KMS-11 (cell line): ENCODE measurements around the gene NLRC5.

Experiments
- H2AFZ ChIP-seq: fragments of 200-600 bp; sonication (generic); 2 replicates; pipeline ENCODE4 v1.6.1; 2016; ENCODE audit warnings: antibody characterized with exemption, mixed run types, low read depth
- H3K27ac ChIP-seq: fragments of 200-600 bp; sonication (generic); 2 replicates; pipeline ENCODE4 v1.6.1; 2016; ENCODE audit warnings: mild to moderate bottlenecking, mixed run types
- H3K27me3 ChIP-seq: fragments of 200-600 bp; sonication (generic); 2 replicates; pipeline ENCODE4 v1.6.1; 2017; ENCODE audit warnings: mild to moderate bottlenecking, low read depth, mixed run types, moderate library complexity; ENCODE audit not compliant: insufficient read depth
- H3K36me3 ChIP-seq: fragments of 200-600 bp; sonication (generic); 2 replicates; pipeline ENCODE4 v1.6.1; 2017; ENCODE audit warnings: mild to moderate bottlenecking, mixed run types; ENCODE audit not compliant: insufficient read depth
- H3K4me1 ChIP-seq: fragments of 200-600 bp; sonication (generic); 2 replicates; pipeline ENCODE4 v1.6.1; 2016; ENCODE audit warnings: mild to moderate bottlenecking, low read depth, mixed run types; ENCODE audit not compliant: poor library complexity, severe bottlenecking
- H3K4me2 ChIP-seq: fragments of 200-600 bp; sonication (generic); 2 replicates; pipeline ENCODE4 v1.7.0; 2016; ENCODE audit warnings: mild to moderate bottlenecking, mixed run types
- H3K4me3 ChIP-seq: fragments of 200-600 bp; sonication (generic); IDR thresholded peaks from 2 replicates; pipeline ENCODE4 v1.6.1; 2017; ENCODE audit warnings: low read depth, low read length, mixed read lengths; ENCODE audit not compliant: insufficient read depth
- H3K79me2 ChIP-seq: fragments of 200-600 bp; sonication (generic); 2 replicates; pipeline ENCODE4 v1.6.1; 2016; ENCODE audit warnings: low read depth, mixed run types; ENCODE audit not compliant: insufficient read depth
- H3K9ac ChIP-seq: fragments of 200-600 bp; sonication (generic); 2 replicates; pipeline ENCODE4 v1.6.1; 2016; ENCODE audit warnings: mild to moderate bottlenecking, mixed run types
- H4K20me1 ChIP-seq: fragments of 200-600 bp; sonication (generic); 2 replicates; pipeline ENCODE4 v1.6.1; 2016; ENCODE audit warnings: mild to moderate bottlenecking, mixed run types; ENCODE audit not compliant: insufficient read depth
- TF ChIP-seq, protein P1 (sequence below): fragments of 200-600 bp; sonication (generic); conservative IDR thresholded peaks from 2 replicates; pipeline ENCODE4 v1.6.1; 2017; ENCODE audit warnings: low read depth, mild to moderate bottlenecking, antibody characterized with exemption, low read length, moderate library complexity, mixed read lengths

Gene NLRC5

DNA sequence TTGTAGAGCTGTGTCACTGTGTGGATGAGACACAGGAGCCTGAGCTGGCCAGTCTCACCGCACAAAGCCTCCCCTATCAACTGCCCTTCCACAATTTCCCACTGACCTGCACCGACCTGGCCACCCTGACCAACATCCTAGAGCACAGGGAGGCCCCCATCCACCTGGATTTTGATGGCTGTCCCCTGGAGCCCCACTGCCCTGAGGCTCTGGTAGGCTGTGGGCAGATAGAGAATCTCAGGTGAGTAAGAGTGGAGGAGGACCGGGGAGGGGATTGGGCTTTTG, 37.4 kb downstream of the NLRC5 start:
- Histone ChIP-seq H3K27ac (no peak overlapping the region), H3K79me2 (no peaks in the 10 kb centered on the region), H4K20me1 (no peaks in the 10 kb centered on the region), H3K27me3 (no peaks in the 10 kb centered on the region), H3K36me3 (no peaks in the 10 kb centered on the region), H3K4me2 (no peak overlapping the region), H3K4me3 (no peak overlapping the region), H3K4me1 (peaks cover 4% of the 10 kb centered on the region), H3K9ac (no peak overlapping the region), H2AFZ (no peak overlapping the region)
- TF ChIP-seq, protein P1, sequence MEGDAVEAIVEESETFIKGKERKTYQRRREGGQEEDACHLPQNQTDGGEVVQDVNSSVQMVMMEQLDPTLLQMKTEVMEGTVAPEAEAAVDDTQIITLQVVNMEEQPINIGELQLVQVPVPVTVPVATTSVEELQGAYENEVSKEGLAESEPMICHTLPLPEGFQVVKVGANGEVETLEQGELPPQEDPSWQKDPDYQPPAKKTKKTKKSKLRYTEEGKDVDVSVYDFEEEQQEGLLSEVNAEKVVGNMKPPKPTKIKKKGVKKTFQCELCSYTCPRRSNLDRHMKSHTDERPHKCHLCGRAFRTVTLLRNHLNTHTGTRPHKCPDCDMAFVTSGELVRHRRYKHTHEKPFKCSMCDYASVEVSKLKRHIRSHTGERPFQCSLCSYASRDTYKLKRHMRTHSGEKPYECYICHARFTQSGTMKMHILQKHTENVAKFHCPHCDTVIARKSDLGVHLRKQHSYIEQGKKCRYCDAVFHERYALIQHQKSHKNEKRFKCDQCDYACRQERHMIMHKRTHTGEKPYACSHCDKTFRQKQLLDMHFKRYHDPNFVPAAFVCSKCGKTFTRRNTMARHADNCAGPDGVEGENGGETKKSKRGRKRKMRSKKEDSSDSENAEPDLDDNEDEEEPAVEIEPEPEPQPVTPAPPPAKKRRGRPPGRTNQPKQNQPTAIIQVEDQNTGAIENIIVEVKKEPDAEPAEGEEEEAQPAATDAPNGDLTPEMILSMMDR = no peak

DNA sequence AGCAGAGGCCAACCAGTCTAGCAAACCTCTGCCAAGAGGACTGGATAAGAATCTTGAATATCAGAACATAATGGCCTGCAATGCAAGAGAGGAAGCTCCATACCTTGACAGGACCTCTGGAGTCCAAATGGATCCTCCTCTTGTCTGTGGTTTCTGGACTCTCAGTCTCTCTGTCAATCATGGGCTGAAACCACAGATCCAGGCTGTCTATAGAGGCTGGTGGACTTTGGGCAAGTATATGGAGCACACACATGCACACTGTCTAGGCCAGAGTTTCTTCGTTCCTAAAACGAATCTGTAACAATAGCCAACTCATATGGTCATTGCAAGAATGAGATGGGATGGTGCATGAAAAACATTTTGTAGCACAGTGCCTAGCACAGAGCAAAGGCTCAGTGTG, 37.7 kb downstream of the NLRC5 start:
- H3K79me2 ChIP-seq = no peaks in the 10 kb centered on the region
- H3K4me3 ChIP-seq = no peak overlapping the region
- H4K20me1 ChIP-seq = no peaks in the 10 kb centered on the region
- no peak overlapping the region for H3K27ac ChIP-seq
- H3K9ac ChIP-seq = no peak overlapping the region
- no peak overlapping the region for H3K4me2 ChIP-seq
- TF ChIP-seq, protein P1 = no peak
- peaks cover 4% of the 10 kb centered on the region for H3K4me1 ChIP-seq
- no peaks in the 10 kb centered on the region for H3K27me3 ChIP-seq
- H2AFZ ChIP-seq = no peak overlapping the region
- H3K36me3 ChIP-seq = no peaks in the 10 kb centered on the region

DNA sequence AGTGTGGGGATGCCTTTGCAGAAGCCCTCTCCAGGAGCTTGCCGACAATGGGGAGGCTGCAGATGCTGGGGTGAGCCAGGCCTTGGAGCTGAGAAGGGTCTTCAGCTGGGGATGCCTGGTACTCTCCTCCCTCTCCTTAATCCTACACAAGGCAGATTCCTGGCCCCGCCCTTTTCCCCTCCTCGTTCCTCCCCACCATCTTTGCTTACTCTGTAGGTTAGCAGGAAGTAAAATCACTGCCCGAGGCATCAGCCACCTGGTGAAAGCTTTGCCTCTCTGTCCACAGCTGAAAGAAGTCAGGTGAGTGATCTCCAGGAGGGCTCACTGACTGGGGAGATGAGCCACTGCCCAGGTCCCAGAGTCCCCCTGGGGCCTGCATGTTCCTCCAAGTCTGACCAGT, 38.7 kb downstream of the NLRC5 start:
- Histone ChIP-seq H3K27ac (no peak overlapping the region), H3K4me1 (peaks cover 4% of the 10 kb centered on the region), H3K4me2 (no peak overlapping the region), H4K20me1 (no peaks in the 10 kb centered on the region), H3K27me3 (no peaks in the 10 kb centered on the region), H3K4me3 (no peak overlapping the region), H3K36me3 (no peaks in the 10 kb centered on the region), H3K79me2 (no peaks in the 10 kb centered on the region), H2AFZ (no peak overlapping the region), H3K9ac (no peak overlapping the region)
- TF ChIP-seq, protein P1 = no peak

DNA sequence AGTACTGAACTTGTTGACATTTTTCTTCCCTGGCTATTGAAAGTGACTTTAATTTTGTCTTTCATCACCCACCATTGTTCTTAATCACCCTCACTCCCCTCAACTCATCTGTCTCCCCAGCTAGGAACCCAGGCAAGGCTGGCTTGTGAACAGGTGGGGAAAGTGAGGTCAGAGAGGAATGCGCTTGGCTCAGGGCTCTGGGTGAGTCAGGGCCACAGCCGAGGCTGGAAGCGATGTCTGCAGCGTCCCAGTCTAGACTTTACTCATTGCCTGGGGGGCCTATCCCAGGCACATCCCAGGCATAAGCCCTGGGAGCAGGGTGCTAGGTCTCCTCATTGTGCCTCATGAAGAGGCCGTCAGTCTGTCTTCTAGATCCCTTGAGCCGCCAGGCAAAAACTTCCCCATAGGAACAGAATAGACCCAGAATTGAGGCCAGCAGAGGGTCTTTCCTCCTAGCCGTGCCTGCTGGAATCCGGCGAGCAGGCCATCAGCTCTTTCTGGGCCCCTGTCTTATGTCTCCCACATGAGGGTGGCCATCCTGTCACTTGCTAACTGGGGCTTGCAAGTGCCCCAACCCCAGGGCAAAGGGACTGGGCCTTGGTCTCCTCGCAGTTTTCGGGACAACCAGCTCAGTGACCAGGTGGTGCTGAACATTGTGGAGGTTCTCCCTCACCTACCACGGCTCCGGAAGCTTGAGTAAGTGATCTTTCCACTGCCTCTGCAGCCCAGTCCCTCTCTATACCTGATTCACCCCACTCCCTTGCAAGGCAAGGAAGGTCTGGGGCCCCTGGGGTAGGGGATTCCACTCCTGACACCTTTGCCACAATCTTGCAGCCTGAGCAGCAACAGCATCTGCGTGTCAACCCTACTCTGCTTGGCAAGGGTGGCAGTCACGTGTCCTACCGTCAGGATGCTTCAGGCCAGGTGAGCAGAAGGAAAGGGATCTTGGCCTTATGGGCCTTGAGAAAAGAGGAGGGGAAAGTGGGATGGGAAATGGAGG, 40.1 kb downstream of the NLRC5 start:
- Histone ChIP-seq H3K27me3 (no peaks in the 10 kb centered on the region), H3K27ac (no peak overlapping the region), H3K4me1 (peaks cover 4% of the 10 kb centered on the region), H3K4me2 (no peak overlapping the region), H3K4me3 (no peak overlapping the region), H2AFZ (no peak overlapping the region), H3K36me3 (no peaks in the 10 kb centered on the region), H3K9ac (no peak overlapping the region), H4K20me1 (no peaks in the 10 kb centered on the region), H3K79me2 (no peaks in the 10 kb centered on the region)
- TF ChIP-seq, protein P1 = no peak
